GM13976 (cell line): ENCODE data around the gene ZC3H18.

Source experiments
- DNase-seq: peaks from one replicate; pipeline ENCODE4 v3.0.0; 2012; ENCODE audit warnings: low spot score
- CTCF ChIP-seq: IDR thresholded peaks from 2 replicates; pipeline ENCODE4 v1.5.1; 2012; ENCODE audit warnings: borderline replicate concordance, mild to moderate bottlenecking; ENCODE audit not compliant: insufficient read depth; ENCODE audit errors: extremely low read depth, missing control alignments, control extremely low read depth
- in situ Hi-C: fragments of 300-500 bp; cut with MboI; formaldehyde crosslinking; loops from one replicate; pipeline ENCODE4 v1.12.0; 2022; ENCODE audit warnings: low sequenced_read_pairs, mixed read lengths, inconsistent platforms; ENCODE audit not compliant: unreplicated experiment

ZC3H18 gene

DNA sequence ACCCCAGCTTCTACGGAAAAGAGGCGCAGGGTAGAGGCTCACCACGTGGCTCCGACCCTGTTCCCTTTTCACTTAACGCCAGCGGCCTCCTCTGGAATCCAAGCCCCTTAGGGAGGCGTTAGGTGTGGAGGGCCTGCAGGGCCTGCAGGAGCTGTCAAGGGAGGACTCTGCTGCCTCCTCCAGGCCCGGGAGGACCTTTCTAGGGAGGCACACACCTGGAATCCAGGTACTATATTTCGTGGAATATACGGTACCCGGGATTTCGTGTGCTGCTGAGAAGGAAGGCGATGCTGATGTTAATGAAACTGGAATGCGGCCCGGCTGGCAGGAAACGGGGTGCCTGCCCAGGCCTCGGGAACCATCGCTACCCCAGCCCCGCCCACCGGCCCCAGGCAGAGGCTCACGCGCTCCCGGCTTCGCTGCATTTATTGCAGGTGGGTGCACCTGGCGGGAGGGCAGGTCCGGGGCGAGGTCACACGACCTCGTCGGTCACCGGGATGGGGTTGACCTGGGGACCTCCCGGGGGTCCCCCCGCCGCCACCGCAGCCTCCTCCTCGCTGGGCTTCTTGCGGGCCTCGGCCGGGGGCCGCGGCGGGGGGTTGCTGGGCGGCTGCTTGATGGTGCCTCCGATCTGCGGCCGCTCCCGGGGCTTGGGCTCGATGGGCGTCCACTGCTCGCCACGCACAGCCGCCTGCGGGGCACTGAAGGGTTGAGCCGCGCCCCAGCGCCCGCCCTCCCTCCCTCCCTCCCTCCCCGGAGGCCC lies 72.9 kb downstream of the ZC3H18 start:
- in situ Hi-C loops = no loop called here
- TF ChIP-seq CTCF = no peak
- no peak for DNase-seq

DNA sequence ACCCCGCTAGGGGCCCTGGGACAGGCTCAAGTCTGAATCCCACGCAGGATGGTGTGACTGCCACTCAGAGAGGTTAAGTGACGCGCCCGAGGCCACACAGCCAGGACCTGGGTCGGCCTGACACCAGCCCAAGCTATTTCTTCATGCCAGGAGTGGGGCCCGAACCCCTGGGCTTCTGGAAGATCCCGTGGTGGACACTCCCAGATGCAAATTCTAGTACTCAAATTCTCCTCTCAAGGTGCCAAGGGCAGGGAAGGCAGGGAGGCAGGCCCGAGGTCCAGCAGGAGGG lies 73.4 kb downstream of the ZC3H18 start:
- DNase-seq = no peak
- in situ Hi-C loops = no loop called here
- TF ChIP-seq CTCF = no peak

DNA sequence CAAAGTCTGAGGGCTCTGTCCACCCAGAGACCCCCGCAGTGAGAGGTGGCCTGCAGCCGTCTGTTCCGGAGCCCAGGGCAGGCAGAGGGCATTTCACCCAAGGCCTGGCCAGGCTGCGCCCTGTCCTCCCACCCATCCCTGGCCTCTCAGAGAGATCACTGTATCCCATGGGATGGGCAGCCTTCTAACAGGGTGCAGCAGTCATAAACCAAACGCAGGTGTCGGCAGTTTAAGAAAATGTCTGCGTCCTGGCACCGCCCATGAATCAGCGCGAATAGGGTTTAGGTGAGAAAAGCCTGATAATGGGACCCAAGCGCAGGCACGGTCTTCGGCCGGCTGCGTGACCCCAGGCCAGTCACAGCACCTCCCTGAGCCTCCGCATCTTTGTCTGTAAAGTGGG lies 75.3 kb downstream of the ZC3H18 start:
- TF ChIP-seq CTCF = no peak
- in situ Hi-C loops = no loop called here
- DNase-seq = no peak

- in situ Hi-C loops = no loop called here
- DNase-seq = no peak
- no peak for TF ChIP-seq CTCF
Measured at GRCh38 chr16:88645941-88646340, 75.7 kb downstream of the ZC3H18 start.

GRCh38 chr16:88646345-88647034 lies 76.3 kb downstream of the ZC3H18 start:
- no peak for DNase-seq

More at GRCh38 chr16:88646345-88647034, 76.3 kb downstream of the ZC3H18 start:
- in situ Hi-C loops = no loop called here
- TF ChIP-seq CTCF = no peak
